Measurements from ENCODE around the gene RBM20.

GRCh38 chr10:110780704-110781103 is 136.6 kb downstream of the RBM20 start:
- no peak for TF ChIP-seq EZH2 (IDR thresholded peaks at IDR 0.05; ENCODE audit: insufficient read depth, poor library complexity, severe bottlenecking)
- TF ChIP-seq EZH2phosphoT487 (IDR thresholded peaks at IDR 0.05; ENCODE audit: insufficient read depth, low read depth) = no peak
